ENCODE measurements around the gene ZNHIT6. TPM values are rescaled to one million over a fixed set of nuclear protein-coding genes. Genes with fewer than 3 reads are reported as not detected.

Gene ZNHIT6
- total RNA-seq, 1 experiment from 2014 or later: 13.8 TPM

Other genes starting within 250 kb of the ZNHIT6 start
- 71.0 and 82.7 TPM in 2 replicates for gene DDAH1, start 243.3 kb downstream of the ZNHIT6 start, total RNA-seq (2014; rRNA removed; shearing (Covaris generic))
- gene CCN1, start 127.7 kb downstream of the ZNHIT6 start, total RNA-seq (2014; rRNA removed; shearing (Covaris generic)): 78.3 and 110 TPM in 2 replicates

Data from M059J (cell line).